Endothelial cell (in vitro differentiated cells): ENCODE data around the gene APOM. TPM values are rescaled to one million over a fixed set of nuclear protein-coding genes. Genes with fewer than 3 reads are reported as not detected.
A peak's percentile ranks its signal among the peaks of the same experiment; 100 is the strongest.

Experiments used
- DNase-seq: peaks from one replicate; pipeline ENCODE4 v3.0.0; 2021; ENCODE audit warnings: low spot score
- H3K27ac Mint-ChIP-seq: one replicate; pipeline ENCODE4 v1.8.0; 2021; ENCODE audit warnings: mixed read lengths, inconsistent platforms; ENCODE audit not compliant: unreplicated experiment
- H3K27me3 Mint-ChIP-seq: one replicate; pipeline ENCODE4 v1.8.0; 2021; ENCODE audit warnings: mild to moderate bottlenecking, moderate library complexity, mixed read lengths, inconsistent platforms; ENCODE audit not compliant: unreplicated experiment
- H3K36me3 Mint-ChIP-seq: one replicate; pipeline ENCODE4 v1.8.0; 2021; ENCODE audit warnings: mild to moderate bottlenecking, low read depth, mixed read lengths, inconsistent platforms; ENCODE audit not compliant: unreplicated experiment
- H3K4me1 Mint-ChIP-seq: one replicate; pipeline ENCODE4 v1.8.0; 2021; ENCODE audit warnings: mild to moderate bottlenecking, mixed read lengths, inconsistent platforms; ENCODE audit not compliant: unreplicated experiment
- H3K4me3 Mint-ChIP-seq: one replicate; pipeline ENCODE4 v1.8.0; 2021; ENCODE audit warnings: mild to moderate bottlenecking, mixed read lengths, inconsistent platforms; ENCODE audit not compliant: unreplicated experiment
- H3K9me3 Mint-ChIP-seq: one replicate; pipeline ENCODE4 v1.8.0; 2021; ENCODE audit warnings: mixed read lengths, inconsistent platforms; ENCODE audit not compliant: unreplicated experiment
- CTCF ChIP-seq: fragments of 200-600 bp; sonication (generic); IDR thresholded peaks from one replicate; pipeline ENCODE4 v1.5.0; 2021; ENCODE audit warnings: antibody characterized with exemption; ENCODE audit not compliant: unreplicated experiment
- total RNA-seq: library from RNA; stranded (reverse); fragmentation: NEBNext Ultra II Directional; extraction: Animal tissue kit (Norgen Biotek cat#: 25700); gene quantifications from one replicate; pipeline ENCODE4 v1.2.1, GENCODE V29; 2021; ENCODE audit not compliant: unreplicated experiment

Gene APOM
- total RNA-seq, 1 donor from 2014 or later: 0.92 TPM

DNA sequence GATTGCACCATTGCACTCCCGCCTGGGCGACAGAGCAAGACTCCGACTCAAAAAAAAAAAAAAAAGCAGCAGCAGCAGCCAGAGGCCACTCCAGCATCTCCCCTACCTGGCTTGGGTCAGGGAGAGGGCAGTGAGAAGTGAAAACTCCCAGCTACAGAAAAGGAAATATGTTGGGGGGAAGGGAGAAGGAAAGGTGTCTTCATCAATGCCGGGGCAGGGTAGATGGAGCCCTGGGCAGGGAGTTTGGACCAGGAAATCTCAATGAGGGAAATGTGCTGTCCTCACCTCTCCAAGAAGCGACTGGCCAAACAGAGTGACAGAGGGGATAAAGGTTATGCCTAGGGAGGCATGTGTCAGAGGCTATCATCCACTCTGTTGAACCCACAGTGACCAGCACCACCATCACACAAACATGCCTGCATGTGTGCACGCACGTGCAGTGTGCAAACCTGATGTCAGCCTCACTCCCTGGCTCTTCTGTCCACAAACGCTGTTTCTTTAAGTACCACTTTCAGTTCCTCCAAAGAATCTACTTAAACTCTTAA lies 41.5 kb upstream of the APOM start:
- H3K27me3 Mint-ChIP-seq: peaks cover 6% of the 10 kb centered on the region
- DNase-seq: no peak
- H3K4me1 Mint-ChIP-seq: peaks cover 26% of the 10 kb centered on the region
- no peak overlapping the region for H3K4me3 Mint-ChIP-seq
- TF ChIP-seq CTCF: no peak
- no peak overlapping the region for H3K27ac Mint-ChIP-seq
- no peaks in the 10 kb centered on the region for H3K9me3 Mint-ChIP-seq
- H3K36me3 Mint-ChIP-seq: no peaks in the 10 kb centered on the region

DNA sequence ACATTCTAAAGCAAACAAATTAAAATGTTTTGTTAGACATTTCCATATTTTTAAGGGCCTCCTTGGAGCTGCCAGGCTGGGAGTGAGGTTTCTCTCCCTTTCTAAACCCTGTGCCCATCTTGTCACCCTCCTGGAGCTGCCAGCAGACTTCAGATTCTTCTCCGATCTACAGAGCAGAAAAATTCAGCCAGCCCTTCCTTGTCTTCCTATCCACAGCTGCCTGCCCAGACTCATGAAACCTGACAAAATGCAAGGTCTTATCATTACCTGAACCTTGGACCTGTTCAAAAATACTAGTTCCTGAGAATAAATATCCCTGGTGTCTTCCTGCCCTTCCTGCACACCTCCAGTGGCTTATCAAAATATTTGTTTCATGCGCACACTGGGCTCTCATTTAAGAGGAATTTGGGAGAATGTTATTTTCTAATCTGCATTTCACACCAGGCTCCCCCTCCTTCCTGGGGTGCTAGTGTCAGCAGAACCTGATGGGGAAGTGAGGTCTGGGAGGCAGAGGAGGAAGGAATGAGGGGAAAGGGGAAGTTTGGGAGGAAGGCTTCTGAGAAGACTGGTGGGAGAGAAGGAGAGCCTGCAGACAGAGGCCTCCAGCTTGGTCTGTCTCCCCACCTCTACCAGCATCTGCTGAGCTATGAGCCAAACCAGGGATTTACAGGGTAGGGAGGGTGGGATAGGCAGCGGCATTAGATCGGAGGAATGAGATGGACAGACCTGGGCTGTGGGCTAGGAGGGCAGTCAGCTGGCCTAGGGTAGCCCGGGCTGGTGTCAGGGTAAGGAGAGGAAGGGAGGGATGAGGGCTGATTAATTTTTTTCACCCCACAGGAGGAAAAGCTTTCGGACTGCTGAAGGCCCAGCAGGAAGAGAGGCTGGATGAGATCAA lies 40.8 kb upstream of the APOM start, which contains the start of gene AIF1:
TSS of gene AIF1 (plus strand) at position 551 of the 895 bp plus-strand sequence. CDS start at position 647, 96 bp downstream.
- no peak for TF ChIP-seq CTCF
- Mint-ChIP-seq H3K27me3 (peaks cover 8% of the 10 kb centered on the region), H3K4me1 (peaks cover 26% of the 10 kb centered on the region), H3K9me3 (no peaks in the 10 kb centered on the region), H3K27ac (peak within 1 kb of the TSS; percentile 81), H3K4me3 (peak within 1 kb of the TSS; percentile 62), H3K36me3 (no peaks in the 10 kb centered on the region)
- no peak for DNase-seq

- peaks cover 12% of the 10 kb centered on the region for H3K27me3 Mint-ChIP-seq
- peak overlapping the region; percentile 77 for H3K27ac Mint-ChIP-seq
- no peaks in the 10 kb centered on the region for H3K36me3 Mint-ChIP-seq
- peaks cover 29% of the 10 kb centered on the region for H3K4me1 Mint-ChIP-seq
- no peak for DNase-seq
- no peak for TF ChIP-seq CTCF
- no peaks in the 10 kb centered on the region for H3K9me3 Mint-ChIP-seq
- H3K4me3 Mint-ChIP-seq: no peak overlapping the region
Measured at GRCh38 chr6:31615748-31616147, 39.9 kb upstream of the APOM start.

- Mint-ChIP-seq H3K4me3 (no peak overlapping the region), H3K27ac (peak overlapping the region; percentile 7), H3K4me1 (peaks cover 39% of the 10 kb centered on the region)
Measured at GRCh38 chr6:31617010-31617409, 38.7 kb upstream of the APOM start.

More at GRCh38 chr6:31617010-31617409, 38.7 kb upstream of the APOM start:
- DNase-seq: no peak
- Mint-ChIP-seq H3K9me3 (no peaks in the 10 kb centered on the region), H3K27me3 (peaks cover 10% of the 10 kb centered on the region), H3K36me3 (peaks cover 5% of the 10 kb centered on the region)
- no peak for TF ChIP-seq CTCF
